GM10248 (cell line): ENCODE measurements around the gene KDM4C.
A peak's percentile ranks its signal among the peaks of the same experiment; 100 is the strongest.
"Not testable (repeated sequence)": the region's sequence is repeated elsewhere in the genome, so short reads cannot be mapped to it uniquely, and the experiment has no call there.

ENCODE experiments used
- CTCF ChIA-PET: fragments of 300-600 bp; sonication (Branson Sonifier 250); formaldehyde crosslinking; extraction: SDS; loops from one replicate; lab custom pipeline; 2021; ENCODE audit warnings: antibody characterized with exemption; lab: Yijun Ruan, JAX
- POLR2A ChIA-PET: fragments of 350-650 bp; sonication (Branson Sonifier 250); formaldehyde crosslinking; extraction: SDS; loops from one replicate; lab custom pipeline; 2020; ENCODE audit warnings: antibody characterized with exemption; lab: Yijun Ruan, JAX
- DNase-seq: peaks from one replicate; pipeline ENCODE4 v3.0.0; 2012; ENCODE audit errors: extremely low spot score
- CTCF ChIP-seq: IDR thresholded peaks from 2 replicates; pipeline ENCODE4 v1.5.1; 2012; ENCODE audit warnings: mild to moderate bottlenecking, low read depth; ENCODE audit errors: extremely low read depth, missing control alignments, control extremely low read depth

Gene KDM4C

DNA sequence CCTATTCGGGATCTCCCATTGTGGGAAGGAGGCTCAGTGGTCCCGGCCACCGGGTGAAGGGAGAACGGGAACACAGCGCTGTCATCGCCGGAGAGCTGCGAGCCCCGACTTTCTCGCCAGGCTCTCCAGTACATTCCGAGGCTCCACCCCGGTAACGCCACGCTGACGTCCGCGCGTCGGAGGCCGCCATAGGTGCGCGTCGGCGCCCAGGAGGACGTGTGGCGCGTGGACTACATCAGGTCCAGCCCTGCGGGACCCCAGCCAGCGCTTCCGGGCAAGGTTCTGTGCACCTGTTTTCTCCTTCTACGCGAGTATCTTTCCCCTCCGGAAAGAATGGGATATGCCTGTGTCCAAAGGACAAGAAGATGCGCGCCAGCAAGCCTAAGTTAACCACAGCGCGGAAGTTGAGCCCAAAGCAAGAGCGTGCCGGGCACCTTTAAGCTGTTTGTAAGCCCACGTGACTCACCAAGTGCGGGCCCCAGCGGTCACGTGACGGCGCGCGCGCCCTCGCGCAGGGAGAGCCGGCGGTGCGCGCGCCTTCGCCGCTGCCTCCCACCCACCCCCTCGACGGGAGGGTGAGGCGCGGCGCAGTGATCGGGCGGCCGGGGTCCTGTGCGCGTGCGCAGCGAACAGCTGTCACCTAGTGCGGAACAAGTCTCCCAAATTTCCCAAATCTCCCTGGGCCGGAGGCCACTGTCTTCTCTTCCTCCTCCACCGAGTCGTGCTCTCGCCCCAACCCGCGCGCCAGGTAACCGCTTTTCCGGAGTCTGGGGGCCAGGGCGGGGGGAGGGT lies at the start of gene KDM4C:
KDM4C (plus strand) TSS at position 518 of the 792 bp plus-strand sequence. CDS start 35,016 bp downstream, outside the sequence.
- no peak for TF ChIP-seq CTCF
- peak; percentile 96 for DNase-seq
- ChIA-PET CTCF (interaction anchor here (0.6 to 3.5 kb wide), 6 partner anchors 14 to 172 kb away, joined by 3 to 13 read pairs (median 3); no protein-coding TSS in a partner anchor), POLR2A (interaction anchor here (0.5 to 2.4 kb wide), 8 partner anchors 21 to 749 kb away, joined by 3 to 17 read pairs (median 5); a partner anchor contains a TSS)

GRCh38 chr9:6708732-6709131 lies 49.0 kb upstream of the KDM4C start:
- ChIA-PET POLR2A (no interaction called here), CTCF (no interaction called here)
- no peak for DNase-seq
- TF ChIP-seq CTCF: no peak

DNA sequence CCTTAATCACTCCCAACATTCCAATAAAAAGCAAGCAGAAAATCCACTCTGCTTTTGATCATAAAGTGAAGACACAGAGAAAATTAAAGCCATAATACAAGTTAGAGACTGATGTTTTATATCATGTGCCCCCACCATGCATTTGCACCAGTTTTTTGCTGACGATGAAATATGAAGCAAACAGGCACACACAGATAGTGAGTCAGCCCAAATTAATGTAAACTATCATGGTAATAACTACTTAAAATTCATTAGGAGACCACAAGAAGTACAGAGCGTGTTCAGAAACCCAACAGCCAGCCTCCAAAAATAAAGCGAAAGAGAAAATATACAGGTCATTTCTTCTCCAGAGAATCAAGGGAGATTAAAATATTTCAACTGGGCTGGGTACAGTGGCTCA lies 46.4 kb upstream of the KDM4C start:
- ChIA-PET POLR2A (no interaction called here), CTCF (no interaction called here)
- TF ChIP-seq CTCF: no peak
- no peak for DNase-seq

DNA sequence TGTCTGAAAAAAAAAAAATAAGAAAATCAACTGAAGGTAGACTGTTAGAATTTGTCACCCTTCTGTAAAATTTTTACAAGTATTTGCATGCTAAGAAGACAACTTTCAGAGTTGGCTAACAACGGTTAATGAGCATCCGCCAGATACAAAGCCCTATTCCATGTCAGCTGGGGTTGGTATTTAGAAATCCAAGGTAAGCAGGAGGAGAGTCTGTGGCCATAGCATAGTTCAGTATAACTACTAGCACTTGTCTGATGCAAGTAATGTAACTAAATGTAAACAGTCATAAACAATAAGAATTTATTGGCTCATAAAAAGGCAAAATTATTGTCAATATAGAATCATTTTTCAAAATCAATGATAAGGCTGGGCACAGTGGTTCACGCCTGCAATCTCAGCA lies 45.7 kb upstream of the KDM4C start:
- ChIA-PET CTCF (no interaction called here), POLR2A (no interaction called here)
- DNase-seq: no peak
- TF ChIP-seq CTCF: no peak

DNA sequence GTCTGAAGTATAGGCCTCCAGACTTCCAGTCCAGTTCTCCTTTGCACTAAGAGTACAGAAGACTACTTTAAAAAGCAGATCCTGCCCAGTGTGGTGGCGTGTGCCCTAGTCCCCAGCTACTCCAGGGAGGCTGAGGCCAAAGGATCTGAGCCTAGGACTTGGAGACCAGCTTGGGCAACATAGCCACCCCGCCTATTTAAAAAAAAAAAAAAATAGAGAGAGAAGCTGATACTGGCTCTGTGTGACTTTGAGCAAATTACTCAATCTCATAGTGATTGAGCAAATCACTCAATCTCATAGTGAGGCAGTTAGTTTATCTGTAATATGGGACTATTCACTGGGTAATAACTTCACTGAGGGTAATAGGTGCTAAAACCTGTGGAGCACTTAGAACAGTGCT lies 43.6 kb upstream of the KDM4C start:
- no peak for TF ChIP-seq CTCF
- DNase-seq: no peak
- POLR2A ChIA-PET: no interaction called here
- CTCF ChIA-PET: interaction anchor here (1.2 kb wide), 2 partner anchors 16 to 23 kb away, joined by 3 to 4 read pairs; no protein-coding TSS in a partner anchor

GRCh38 chr9:6715153-6715754 lies 42.5 kb upstream of the KDM4C start:
- POLR2A ChIA-PET: interaction anchor here (0.5 to 2.2 kb wide), 9 partner anchors 23 to 303 kb away, joined by 3 to 12 read pairs (median 4); partner anchors contain the start of genes KDM4C and UHRF2
- DNase-seq: not testable (repeated sequence)
- CTCF ChIA-PET: interaction anchor here (0.7 to 2.1 kb wide), 9 partner anchors 9 to 48 kb away, joined by 3 to 6 read pairs (median 3); no protein-coding TSS in a partner anchor
